SJSA1 (cell line): ENCODE measurements around the gene ZYX. TPM values are rescaled to one million over a fixed set of nuclear protein-coding genes. Genes with fewer than 3 reads are reported as not detected.
"Not testable (repeated sequence)": the region's sequence is repeated elsewhere in the genome, so short reads cannot be mapped to it uniquely, and the experiment has no call there.

Source experiments
- DNase-seq, 2 experiments: peaks; one replicate each; pipeline ENCODE4 v3.0.0-alpha.2; 2015 to 2020; ENCODE audit warnings: low spot score in 2 of 2, low read depth in 1 of 2
- H3K27ac ChIP-seq: fragments of 250-450 bp; sonication (Bioruptor Pico); 2 replicates; pipeline ENCODE4 v1.5.1; 2020; ENCODE audit warnings: mild to moderate bottlenecking, moderate library complexity
- H3K27me3 ChIP-seq: fragments of 250-450 bp; sonication (Bioruptor Pico); replicated peaks from 2 replicates; pipeline ENCODE4 v1.5.1; 2020; ENCODE audit warnings: mild to moderate bottlenecking, moderate library complexity
- H3K36me3 ChIP-seq: fragments of 250-450 bp; sonication (Bioruptor Pico); 2 replicates; pipeline ENCODE4 v1.5.1; 2020; ENCODE audit warnings: mild to moderate bottlenecking
- H3K4me1 ChIP-seq: fragments of 250-450 bp; sonication (Bioruptor Pico); replicated peaks from 2 replicates; pipeline ENCODE4 v1.6.1; 2021; ENCODE audit warnings: mild to moderate bottlenecking
- H3K4me3 ChIP-seq: fragments of 250-450 bp; sonication (Bioruptor Pico); 2 replicates; pipeline ENCODE4 v1.5.1; 2020; ENCODE audit warnings: mild to moderate bottlenecking
- H3K9me3 ChIP-seq: fragments of 250-450 bp; sonication (Bioruptor Pico); replicated peaks from 2 replicates; pipeline ENCODE4 v1.5.1; 2020; ENCODE audit warnings: mild to moderate bottlenecking
- total RNA-seq: library from RNA; depleted of rRNA; stranded (reverse); fragments of >200 nt; shearing (Covaris generic); gene quantifications from 2 replicates; pipeline ENCODE4 v1.2.3, GENCODE V29; 2014

ZYX gene
- total RNA-seq, 1 experiment from 2014 or later: 86.5 TPM

GRCh38 chr7:143417734-143418383 lies 36.7 kb downstream of the ZYX start:
- Histone ChIP-seq H3K27ac (no peak overlapping the region), H3K36me3 (no peaks in the 10 kb centered on the region)
- DNase-seq: no peak

GRCh38 chr7:143418681-143419458 lies 37.7 kb downstream of the ZYX start:
- no peak for DNase-seq
- peaks cover 7% of the 10 kb centered on the region; the same call in 1 of the 2 replicates for H3K4me1 ChIP-seq
- H3K4me3 ChIP-seq: no peak overlapping the region
- H3K27me3 ChIP-seq: peaks cover 3% of the 10 kb centered on the region; the same call in 1 of the 2 replicates
- no peaks in the 10 kb centered on the region for H3K9me3 ChIP-seq
- H3K27ac ChIP-seq: no peak overlapping the region
- H3K36me3 ChIP-seq: no peaks in the 10 kb centered on the region

More at GRCh38 chr7:143417734-143418383, 36.7 kb downstream of the ZYX start:
- H3K27me3 ChIP-seq: peaks cover 3% of the 10 kb centered on the region; the same call in 1 of the 2 replicates
- no peaks in the 10 kb centered on the region for H3K9me3 ChIP-seq
- H3K4me3 ChIP-seq: no peak overlapping the region
- peaks cover 7% of the 10 kb centered on the region; the same call in 1 of the 2 replicates for H3K4me1 ChIP-seq

- DNase-seq: no peak
- H3K4me1 ChIP-seq: peaks cover 7% of the 10 kb centered on the region; the same call in 1 of the 2 replicates
- H3K27ac ChIP-seq: no peak overlapping the region
- peaks cover 3% of the 10 kb centered on the region; the same call in 1 of the 2 replicates for H3K27me3 ChIP-seq
- no peaks in the 10 kb centered on the region for H3K9me3 ChIP-seq
- no peak overlapping the region for H3K4me3 ChIP-seq
- no peaks in the 10 kb centered on the region for H3K36me3 ChIP-seq
Measured at GRCh38 chr7:143419880-143420279, 38.7 kb downstream of the ZYX start.

- not testable (repeated sequence) for H3K4me1 ChIP-seq, H3K4me3 ChIP-seq, H3K27ac ChIP-seq, H3K9me3 ChIP-seq, DNase-seq, H3K27me3 ChIP-seq, H3K36me3 ChIP-seq
Measured at GRCh38 chr7:143420624-143421023, 39.5 kb downstream of the ZYX start.

- H3K4me3 ChIP-seq: no peak overlapping the region
- no peaks in the 10 kb centered on the region for H3K4me1 ChIP-seq
- H3K27me3 ChIP-seq: peaks cover 3% of the 10 kb centered on the region; the same call in 1 of the 2 replicates
- H3K36me3 ChIP-seq: no peaks in the 10 kb centered on the region
- H3K27ac ChIP-seq: no peak overlapping the region
- no peak for DNase-seq
- no peaks in the 10 kb centered on the region for H3K9me3 ChIP-seq
Measured at GRCh38 chr7:143422033-143422432, 40.9 kb downstream of the ZYX start.

GRCh38 chr7:143424476-143424875 lies 43.3 kb downstream of the ZYX start:
- not testable (repeated sequence) for H3K4me1 ChIP-seq, H3K36me3 ChIP-seq, H3K4me3 ChIP-seq, H3K27ac ChIP-seq, H3K27me3 ChIP-seq, DNase-seq, H3K9me3 ChIP-seq

GRCh38 chr7:143426479-143427142 lies 45.5 kb downstream of the ZYX start:
- no peaks in the 10 kb centered on the region for H3K27me3 ChIP-seq
- DNase-seq: no peak
- H3K36me3 ChIP-seq: no peaks in the 10 kb centered on the region
- H3K9me3 ChIP-seq: no peaks in the 10 kb centered on the region
- no peak overlapping the region for H3K27ac ChIP-seq
- no peak overlapping the region for H3K4me3 ChIP-seq
- no peaks in the 10 kb centered on the region for H3K4me1 ChIP-seq

- Histone ChIP-seq H3K9me3 (no peaks in the 10 kb centered on the region), H3K36me3 (no peaks in the 10 kb centered on the region), H3K27me3 (peaks cover 8% of the 10 kb centered on the region), H3K4me3 (no peak overlapping the region), H3K4me1 (no peaks in the 10 kb centered on the region), H3K27ac (no peak overlapping the region)
- DNase-seq: no peak
Measured at GRCh38 chr7:143429770-143430698, 48.9 kb downstream of the ZYX start.

GRCh38 chr7:143431109-143431508 lies 50.0 kb downstream of the ZYX start:
- Histone ChIP-seq H3K9me3 (no peaks in the 10 kb centered on the region), H3K4me1 (no peaks in the 10 kb centered on the region), H3K27ac (no peak overlapping the region), H3K4me3 (no peak overlapping the region), H3K27me3 (peaks cover 8% of the 10 kb centered on the region), H3K36me3 (no peaks in the 10 kb centered on the region)
- no peak for DNase-seq

GRCh38 chr7:143433759-143434158 lies 52.6 kb downstream of the ZYX start:
- no peak overlapping the region for H3K27ac ChIP-seq
- H3K9me3 ChIP-seq: no peaks in the 10 kb centered on the region
- H3K4me3 ChIP-seq: no peak overlapping the region
- no peaks in the 10 kb centered on the region for H3K4me1 ChIP-seq
- H3K27me3 ChIP-seq: peaks cover 8% of the 10 kb centered on the region
- DNase-seq: no peak
- no peaks in the 10 kb centered on the region for H3K36me3 ChIP-seq

GRCh38 chr7:143434660-143435059 lies 53.5 kb downstream of the ZYX start:
- H3K4me3 ChIP-seq: no peak overlapping the region
- H3K27me3 ChIP-seq: peaks cover 8% of the 10 kb centered on the region
- DNase-seq: no peak
- no peaks in the 10 kb centered on the region for H3K4me1 ChIP-seq
- H3K36me3 ChIP-seq: no peaks in the 10 kb centered on the region
- no peaks in the 10 kb centered on the region for H3K9me3 ChIP-seq
- H3K27ac ChIP-seq: no peak overlapping the region

- Histone ChIP-seq H3K4me3 (no peak overlapping the region), H3K27me3 (peaks cover 8% of the 10 kb centered on the region), H3K4me1 (no peaks in the 10 kb centered on the region), H3K9me3 (no peaks in the 10 kb centered on the region), H3K36me3 (no peaks in the 10 kb centered on the region), H3K27ac (no peak overlapping the region)
- DNase-seq: no peak
Measured at GRCh38 chr7:143435266-143435665, 54.1 kb downstream of the ZYX start.

GRCh38 chr7:143436325-143436946 lies 55.3 kb downstream of the ZYX start:
- no peak for DNase-seq
- Histone ChIP-seq H3K27ac (no peak overlapping the region), H3K36me3 (no peaks in the 10 kb centered on the region), H3K4me3 (no peak overlapping the region), H3K4me1 (no peaks in the 10 kb centered on the region), H3K27me3 (peaks cover 8% of the 10 kb centered on the region), H3K9me3 (no peaks in the 10 kb centered on the region)
